ENCODE data around the gene OLIG3. TPM values are rescaled to one million over a fixed set of nuclear protein-coding genes. Genes with fewer than 3 reads are reported as not detected.

OLIG3 gene
- total RNA-seq, 4 donors from 2014 or later = not detected

DNA sequence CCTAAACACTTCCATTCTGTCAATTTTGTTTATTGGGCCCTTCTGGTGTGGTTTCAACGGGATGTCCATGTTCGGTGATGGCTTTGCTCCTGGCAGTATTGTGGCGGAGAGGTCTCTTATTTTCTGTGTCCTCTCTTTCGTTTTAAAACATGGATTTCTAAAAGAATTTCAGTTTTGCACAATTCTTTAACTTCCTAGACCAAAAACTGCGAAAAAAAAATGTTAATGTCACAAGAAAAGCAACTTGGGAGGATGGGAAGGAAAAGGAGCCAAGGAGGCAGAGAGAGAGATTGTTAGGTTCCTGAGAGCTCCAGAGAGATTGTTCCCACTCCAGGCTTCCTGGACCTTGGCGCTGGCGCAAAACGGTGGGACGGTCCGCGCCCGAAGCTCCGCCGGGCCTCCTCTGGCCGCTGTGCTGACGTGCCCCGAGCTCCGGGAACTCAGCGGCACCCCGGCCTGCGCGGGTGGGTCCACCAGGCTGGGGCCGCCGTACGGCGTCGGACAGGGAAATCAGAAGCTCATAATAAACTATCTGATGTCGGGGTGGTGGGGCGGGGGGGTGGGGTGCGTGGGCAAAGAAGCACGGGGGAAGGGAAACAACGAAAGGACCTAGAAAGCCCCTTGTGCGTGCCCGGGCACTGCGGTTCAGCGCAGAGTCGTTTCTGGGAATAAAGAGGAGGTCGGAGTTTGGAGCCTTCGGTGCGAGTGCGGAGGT, 951 bp upstream of the OLIG3 start:
- TF ChIP-seq POLR2A (IDR thresholded peaks at IDR 0.05) = no peak
- TF ChIP-seq, protein P1, sequence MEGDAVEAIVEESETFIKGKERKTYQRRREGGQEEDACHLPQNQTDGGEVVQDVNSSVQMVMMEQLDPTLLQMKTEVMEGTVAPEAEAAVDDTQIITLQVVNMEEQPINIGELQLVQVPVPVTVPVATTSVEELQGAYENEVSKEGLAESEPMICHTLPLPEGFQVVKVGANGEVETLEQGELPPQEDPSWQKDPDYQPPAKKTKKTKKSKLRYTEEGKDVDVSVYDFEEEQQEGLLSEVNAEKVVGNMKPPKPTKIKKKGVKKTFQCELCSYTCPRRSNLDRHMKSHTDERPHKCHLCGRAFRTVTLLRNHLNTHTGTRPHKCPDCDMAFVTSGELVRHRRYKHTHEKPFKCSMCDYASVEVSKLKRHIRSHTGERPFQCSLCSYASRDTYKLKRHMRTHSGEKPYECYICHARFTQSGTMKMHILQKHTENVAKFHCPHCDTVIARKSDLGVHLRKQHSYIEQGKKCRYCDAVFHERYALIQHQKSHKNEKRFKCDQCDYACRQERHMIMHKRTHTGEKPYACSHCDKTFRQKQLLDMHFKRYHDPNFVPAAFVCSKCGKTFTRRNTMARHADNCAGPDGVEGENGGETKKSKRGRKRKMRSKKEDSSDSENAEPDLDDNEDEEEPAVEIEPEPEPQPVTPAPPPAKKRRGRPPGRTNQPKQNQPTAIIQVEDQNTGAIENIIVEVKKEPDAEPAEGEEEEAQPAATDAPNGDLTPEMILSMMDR (IDR thresholded peaks at IDR 0.05 in 4 of 5, conservative IDR thresholded peaks at IDR 0.05 in 1 of 5) = no peak
- H3K27me3 ChIP-seq = peaks cover 93 to 100% (median 98%) of the 10 kb centered on the region in 3 donors
- no peak for DNase-seq
- H3K4me3 ChIP-seq = no peak overlapping the region
- H3K36me3 ChIP-seq = no peaks in the 10 kb centered on the region
- H3K4me1 ChIP-seq = peaks cover 15 to 23% of the 10 kb centered on the region in 2 donors
- H3K9me3 ChIP-seq = no peaks in the 10 kb centered on the region
- no peak for ATAC-seq
- no peak overlapping the region for H3K27ac ChIP-seq
- intact Hi-C loops (cut with DNase I; ENCODE audit: low total_unique reads) (no loop called here), in situ Hi-C loops (cut with MboI; ENCODE audit: low sequenced_read_pairs in 4 of 4) (no loop called here)

DNA sequence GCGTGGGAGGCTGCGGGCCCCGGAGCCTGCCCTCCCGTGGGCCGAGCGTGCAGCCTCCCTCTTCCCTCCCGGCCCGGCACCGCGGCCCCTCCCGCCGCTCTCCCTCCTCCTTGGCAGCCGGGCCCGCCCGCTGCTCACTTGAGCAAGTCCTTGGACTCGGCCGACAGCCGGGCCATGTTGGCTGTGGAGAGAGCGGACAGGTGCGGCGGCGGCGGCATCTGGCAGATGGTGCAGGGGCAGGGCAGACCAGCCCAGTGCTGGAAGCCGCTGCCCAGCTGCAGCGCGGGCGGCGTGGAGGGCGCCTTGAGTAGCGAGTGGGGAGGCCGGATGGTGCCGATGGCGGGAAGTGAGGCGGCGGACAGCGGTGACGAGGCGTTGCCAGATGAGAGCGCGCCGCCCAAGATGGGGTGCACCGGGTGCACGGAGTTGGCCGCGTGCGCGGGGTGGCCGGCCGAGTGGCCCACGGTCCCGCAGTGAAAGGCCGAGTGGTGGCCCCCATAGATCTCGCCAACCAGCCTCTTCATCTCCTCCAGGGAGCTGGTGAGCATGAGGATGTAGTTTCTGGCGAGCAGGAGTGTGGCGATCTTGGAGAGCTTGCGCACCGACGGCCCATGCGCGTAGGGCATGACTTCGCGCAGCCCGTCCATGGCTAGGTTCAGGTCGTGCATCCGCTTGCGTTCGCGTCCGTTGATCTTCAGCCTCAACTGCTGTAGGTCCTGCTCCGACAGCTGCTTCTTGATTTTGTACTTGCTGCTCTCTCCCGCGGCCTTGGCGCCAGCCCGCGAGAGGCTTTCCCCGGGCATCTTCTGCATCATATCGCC, 766 bp downstream of the OLIG3 start:
- Histone ChIP-seq H3K4me1 (peaks cover 16 to 23% of the 10 kb centered on the region in 2 donors), H3K4me3 (peak overlapping the region in 3 of 4 donors; percentile 8 to 31 (median 14)), H3K36me3 (no peaks in the 10 kb centered on the region), H3K27ac (no peak overlapping the region), H3K9me3 (no peaks in the 10 kb centered on the region), H3K27me3 (peaks cover 99 to 100% (median 100%) of the 10 kb centered on the region in 3 donors)
- DNase-seq = peak in 1 of 2 donors; percentile 49
- intact Hi-C loops (cut with DNase I; ENCODE audit: low total_unique reads) = no loop called here
- TF ChIP-seq, protein P1 (IDR thresholded peaks at IDR 0.05 in 4 of 5, conservative IDR thresholded peaks at IDR 0.05 in 1 of 5) = no peak
- TF ChIP-seq POLR2A (IDR thresholded peaks at IDR 0.05) = no peak
- no peak for ATAC-seq
- in situ Hi-C loops (cut with MboI; ENCODE audit: low sequenced_read_pairs in 4 of 4) = no loop called here

DNA sequence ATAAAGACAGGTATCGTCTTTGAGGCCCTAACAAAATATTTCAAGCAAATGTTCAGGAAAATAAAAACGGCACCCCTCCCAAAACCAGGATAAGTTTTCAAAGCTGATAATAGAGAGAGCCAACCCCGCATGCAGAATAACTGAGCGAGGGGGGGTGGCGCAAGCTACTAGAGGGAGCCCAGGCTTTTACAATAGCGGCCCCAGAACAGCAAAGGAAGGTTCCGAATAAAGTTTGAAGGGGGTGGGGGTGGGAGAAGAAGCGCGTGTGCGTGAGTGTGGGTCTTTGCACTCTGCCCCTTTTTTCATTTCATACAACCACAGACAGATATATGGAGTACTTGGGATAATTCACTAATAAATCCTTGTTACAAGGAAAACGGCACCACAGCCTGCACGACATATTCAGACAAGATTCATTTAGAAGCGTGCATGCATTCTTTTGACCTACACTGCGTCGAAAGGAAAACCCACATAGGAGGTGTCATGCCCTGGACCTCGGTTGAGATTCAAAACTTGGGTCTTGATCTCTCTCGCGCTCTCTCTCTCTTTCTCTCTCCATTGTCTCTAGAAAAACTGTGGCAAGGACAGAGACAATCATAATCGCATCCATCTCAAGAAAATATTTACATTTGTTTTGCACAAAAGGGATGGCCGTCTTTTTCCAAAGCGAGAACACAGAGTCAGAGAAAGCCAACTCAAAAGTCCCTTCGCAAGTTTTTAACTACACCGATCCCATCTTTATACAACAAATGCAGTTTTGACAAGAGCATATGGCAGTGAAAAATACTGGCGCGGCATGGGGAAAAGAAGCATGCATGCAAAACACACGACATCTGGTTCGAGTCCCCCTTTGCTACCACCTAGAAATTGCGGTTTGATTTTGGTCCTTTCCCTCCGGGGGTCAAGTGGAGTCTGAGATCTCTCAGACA, 1.6 kb downstream of the OLIG3 start:
- DNase-seq = no peak
- TF ChIP-seq POLR2A (IDR thresholded peaks at IDR 0.05) = no peak
- TF ChIP-seq, protein P1 (IDR thresholded peaks at IDR 0.05 in 4 of 5, conservative IDR thresholded peaks at IDR 0.05 in 1 of 5) = no peak
- Histone ChIP-seq H3K4me1 (peaks cover 14 to 16% of the 10 kb centered on the region in 2 donors), H3K27ac (no peak overlapping the region), H3K4me3 (peak overlapping the region in 3 of 4 donors; percentile 8 to 31 (median 14)), H3K9me3 (no peaks in the 10 kb centered on the region), H3K36me3 (no peaks in the 10 kb centered on the region), H3K27me3 (peaks cover 99 to 100% (median 100%) of the 10 kb centered on the region in 3 donors)
- in situ Hi-C loops (cut with MboI; ENCODE audit: low sequenced_read_pairs in 4 of 4) (no loop called here), intact Hi-C loops (cut with DNase I; ENCODE audit: low total_unique reads) (no loop called here)
- ATAC-seq = no peak

DNA sequence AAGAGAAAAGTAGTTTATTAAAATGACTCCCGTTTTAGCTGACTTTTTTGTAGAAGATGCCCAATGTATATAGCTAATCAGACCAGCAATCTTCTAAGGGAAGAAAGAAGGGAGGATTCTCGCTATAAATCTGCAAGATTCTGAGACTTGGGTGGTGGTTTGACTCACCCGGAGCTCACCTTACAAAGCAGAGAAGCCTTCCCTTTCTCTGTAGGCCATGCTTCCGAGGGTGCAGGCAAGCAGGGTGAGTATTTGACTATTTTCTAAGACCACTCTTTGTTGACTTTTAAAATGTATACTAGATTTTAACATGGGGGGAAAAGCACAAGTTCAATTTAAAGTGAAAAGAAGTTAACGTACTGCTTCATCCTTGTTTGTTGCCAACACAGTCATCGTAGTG, 2.7 kb downstream of the OLIG3 start:
- ATAC-seq = no peak
- no peak for DNase-seq
- H3K9me3 ChIP-seq = no peaks in the 10 kb centered on the region
- intact Hi-C loops (cut with DNase I; ENCODE audit: low total_unique reads) (no loop called here), in situ Hi-C loops (cut with MboI; ENCODE audit: low sequenced_read_pairs in 4 of 4) (no loop called here)
- H3K36me3 ChIP-seq = no peaks in the 10 kb centered on the region
- peaks cover 99 to 100% (median 100%) of the 10 kb centered on the region in 3 donors for H3K27me3 ChIP-seq
- no peak overlapping the region for H3K27ac ChIP-seq
- TF ChIP-seq, protein P1 (IDR thresholded peaks at IDR 0.05 in 4 of 5, conservative IDR thresholded peaks at IDR 0.05 in 1 of 5) = no peak
- TF ChIP-seq POLR2A (IDR thresholded peaks at IDR 0.05) = no peak
- H3K4me1 ChIP-seq = peaks cover 10 to 12% of the 10 kb centered on the region in 2 donors
- H3K4me3 ChIP-seq = no peak overlapping the region

Data from gastrocnemius medialis (tissue), 4 donors.